ENCODE data around the gene GDF2.
A peak's percentile ranks its signal among the peaks of the same experiment; 100 is the strongest.

The GDF2 gene

GRCh38 chr10:47311932-47312662, 10.2 kb upstream of the GDF2 start:
- DNase-seq (ENCODE audit: low spot score), result peak; percentile 27

- DNase-seq (ENCODE audit: low spot score), result no peak
Observed at GRCh38 chr10:47312663-47312995, 9.6 kb upstream of the GDF2 start.

GRCh38 chr10:47314416-47314970, 7.8 kb upstream of the GDF2 start:
- DNase-seq (ENCODE audit: low spot score), result no peak

- DNase-seq (ENCODE audit: low spot score), result no peak
Observed at GRCh38 chr10:47315421-47315820, 6.8 kb upstream of the GDF2 start.

- no peak for DNase-seq (ENCODE audit: low spot score)
Observed at GRCh38 chr10:47316131-47316530, 6.1 kb upstream of the GDF2 start.

- DNase-seq (ENCODE audit: low spot score), result no peak
Observed at GRCh38 chr10:47317251-47317650, 5.0 kb upstream of the GDF2 start.

GRCh38 chr10:47318706-47319105, 3.5 kb upstream of the GDF2 start:
- no peak for DNase-seq (ENCODE audit: low spot score)

GRCh38 chr10:47319784-47320183, 2.5 kb upstream of the GDF2 start:
- DNase-seq (ENCODE audit: low spot score), result no peak

GRCh38 chr10:47320812-47321211, 1.4 kb upstream of the GDF2 start:
- no peak for DNase-seq (ENCODE audit: low spot score)

- no peak for DNase-seq (ENCODE audit: low spot score)
Observed at GRCh38 chr10:47321521-47322195, 596 bp upstream of the GDF2 start.

GRCh38 chr10:47323087-47323486, 833 bp downstream of the GDF2 start:
- no peak for DNase-seq (ENCODE audit: low spot score)

- DNase-seq (ENCODE audit: low spot score), result no peak
Observed at GRCh38 chr10:47323636-47324296, 1.5 kb downstream of the GDF2 start.

GRCh38 chr10:47325303-47326291, 3.3 kb downstream of the GDF2 start:
- DNase-seq (ENCODE audit: low spot score), result no peak

- DNase-seq (ENCODE audit: low spot score), result no peak
Observed at GRCh38 chr10:47326306-47326926, 4.2 kb downstream of the GDF2 start.

- no peak for DNase-seq (ENCODE audit: low spot score)
Observed at GRCh38 chr10:47326927-47327330, 4.7 kb downstream of the GDF2 start.

- DNase-seq (ENCODE audit: low spot score), result no peak
Observed at GRCh38 chr10:47329855-47330254, 7.6 kb downstream of the GDF2 start.

GRCh38 chr10:47330366-47330765, 8.1 kb downstream of the GDF2 start:
- no peak for DNase-seq (ENCODE audit: low spot score)

GRCh38 chr10:47330804-47331203, 8.6 kb downstream of the GDF2 start:
- DNase-seq (ENCODE audit: low spot score), result no peak

GRCh38 chr10:47331491-47331890, 9.2 kb downstream of the GDF2 start:
- DNase-seq (ENCODE audit: low spot score), result no peak

- DNase-seq (ENCODE audit: low spot score), result no peak
Observed at GRCh38 chr10:47331954-47332353, 9.7 kb downstream of the GDF2 start.

- no peak for DNase-seq (ENCODE audit: low spot score)
Observed at GRCh38 chr10:47332371-47332770, 10.1 kb downstream of the GDF2 start.
